Tibial artery (tissue), 4 donors: Measurements from ENCODE around the gene MECP2.

Source experiments
- DNase-seq, 2 donors: peaks; one replicate each; pipeline ENCODE4 v3.0.0-alpha.2; 2019
- H3K27ac ChIP-seq, 2 donors: fragments of 200-600 bp; sonication (generic) in 1 of 2; 1 replicate in 1 of 2; 2 replicates in 1 of 2; pipeline ENCODE4 v1.5.1; 2018 to 2019; ENCODE audit warnings: mild to moderate bottlenecking in 1 of 2
- H3K27me3 ChIP-seq, 2 donors: fragments of 200-600 bp; sonication (generic) in 1 of 2; one replicate each; pipeline versions ENCODE4 v1.5.1 to v1.6.0; 2016 to 2019
- H3K36me3 ChIP-seq, 3 donors: fragments of 200-600 bp; sonication (generic) in 2 of 3; one replicate each; pipeline ENCODE4 v1.5.1; 2016 to 2019; ENCODE audit warnings: mild to moderate bottlenecking in 2 of 3
- H3K4me1 ChIP-seq, 4 donors: fragments of 200-600 bp; sonication (generic) in 2 of 4; 1 replicate in 3 of 4; 2 replicates in 1 of 4; pipeline ENCODE4 v1.5.1; 2016 to 2019
- H3K4me3 ChIP-seq, 2 donors: fragments of 200-600 bp; sonication (generic) in 1 of 2; 1 replicate in 1 of 2; 2 replicates in 1 of 2; pipeline ENCODE4 v1.5.1; 2018 to 2019; ENCODE audit warnings: mild to moderate bottlenecking in 2 of 2
- H3K9me3 ChIP-seq, 3 donors: fragments of 200-600 bp; sonication (generic) in 1 of 3; one replicate each; pipeline ENCODE4 v1.5.1; 2016 to 2019
- CTCF ChIP-seq, 2 experiments: fragments of 200-600 bp in 1 of 2; fragments of 450-650 bp in 1 of 2; IDR thresholded peaks; one replicate each; pipeline ENCODE4 v1.5.1; 2017 to 2019; ENCODE audit warnings: antibody characterized with exemption in 2 of 2, mild to moderate bottlenecking in 1 of 2, moderate library complexity in 1 of 2
- intact Hi-C: fragments of 100-400 bp; cut with DNase I; formaldehyde crosslinking; loops from one replicate; pipeline ENCODE4 v1.15.0; 2023; ENCODE audit warnings: low total_unique reads

MECP2 gene

GRCh38 chrX:154096140-154097002 is 1.1 kb downstream of the MECP2 start:
- DNase-seq = peak; percentile 24 to 64

GRCh38 chrX:154094833-154095232 is 2.7 kb downstream of the MECP2 start:
- H3K4me1 ChIP-seq = peaks cover 0 to 50% (median 12%) of the 10 kb centered on the region in 4 donors
- no peaks in the 10 kb centered on the region for H3K9me3 ChIP-seq
- H3K4me3 ChIP-seq = peak overlapping the region in 1 of 2 donors; percentile 89
- no peaks in the 10 kb centered on the region for H3K27me3 ChIP-seq
- intact Hi-C loops = loop anchor here (5.0 kb wide), 1 partner anchor 78 kb away; the partner anchor contains the start of gene IRAK1
- peak overlapping the region in 1 of 2 donors; percentile 99 for H3K27ac ChIP-seq
- no peak for DNase-seq
- TF ChIP-seq CTCF (IDR thresholded peaks at IDR 0.05) = no peak
- no peaks in the 10 kb centered on the region for H3K36me3 ChIP-seq

More at GRCh38 chrX:154096140-154097002, 1.1 kb downstream of the MECP2 start:
- no peak for TF ChIP-seq CTCF (IDR thresholded peaks at IDR 0.05)
- Histone ChIP-seq H3K4me3 (peak overlapping the region; percentile 89 to 91), H3K27ac (peak overlapping the region; percentile 99), H3K4me1 (peaks cover 0 to 47% (median 12%) of the 10 kb centered on the region in 4 donors), H3K9me3 (no peaks in the 10 kb centered on the region), H3K36me3 (no peaks in the 10 kb centered on the region), H3K27me3 (no peaks in the 10 kb centered on the region)
- intact Hi-C loops = loop anchor here (5.0 kb wide), 1 partner anchor 79 kb away; the partner anchor contains the start of gene IRAK1

- peaks cover 0 to 50% (median 12%) of the 10 kb centered on the region in 4 donors for H3K4me1 ChIP-seq
- H3K27me3 ChIP-seq = no peaks in the 10 kb centered on the region
- peak overlapping the region; percentile 14 to 89 for H3K4me3 ChIP-seq
- intact Hi-C loops = no loop called here
- no peaks in the 10 kb centered on the region for H3K36me3 ChIP-seq
- DNase-seq = no peak
- peak overlapping the region in 1 of 2 donors; percentile 22 for H3K27ac ChIP-seq
- no peaks in the 10 kb centered on the region for H3K9me3 ChIP-seq
- no peak for TF ChIP-seq CTCF (IDR thresholded peaks at IDR 0.05)
Observed at GRCh38 chrX:154093965-154094364, 3.6 kb downstream of the MECP2 start.

GRCh38 chrX:154092371-154092770 is 5.1 kb downstream of the MECP2 start:
- H3K4me1 ChIP-seq = peaks cover 0 to 50% (median 12%) of the 10 kb centered on the region in 4 donors
- no peaks in the 10 kb centered on the region for H3K9me3 ChIP-seq
- no peak for DNase-seq
- intact Hi-C loops = no loop called here
- H3K27ac ChIP-seq = no peak overlapping the region
- no peaks in the 10 kb centered on the region for H3K27me3 ChIP-seq
- no peak for TF ChIP-seq CTCF (IDR thresholded peaks at IDR 0.05)
- H3K4me3 ChIP-seq = no peak overlapping the region
- no peaks in the 10 kb centered on the region for H3K36me3 ChIP-seq

GRCh38 chrX:154091678-154092077 is 5.8 kb downstream of the MECP2 start:
- Histone ChIP-seq H3K36me3 (no peaks in the 10 kb centered on the region), H3K27me3 (no peaks in the 10 kb centered on the region), H3K4me1 (peaks cover 0 to 57% (median 12%) of the 10 kb centered on the region in 4 donors), H3K27ac (no peak overlapping the region), H3K4me3 (no peak overlapping the region), H3K9me3 (no peaks in the 10 kb centered on the region)
- DNase-seq = no peak
- intact Hi-C loops = no loop called here
- no peak for TF ChIP-seq CTCF (IDR thresholded peaks at IDR 0.05)
